H1 (cell line): ENCODE measurements around the gene ADM5. TPM values are rescaled to one million over a fixed set of nuclear protein-coding genes. Genes with fewer than 3 reads are reported as not detected.

Experiments used
- TAF7 ChIP-seq: optimal IDR thresholded peaks from 2 replicates; pipeline ENCODE3; 2011; ENCODE audit warnings: low read depth, mild to moderate bottlenecking, inconsistent platforms, low read length, moderate library complexity, borderline replicate concordance
- polyA plus RNA-seq, 7 experiments: library from polyadenylated mRNA; depleted of rRNA in 3 of 7; stranded (reverse) in 5 of 7; unstranded in 2 of 7; fragments of >200 nt in 5 of 7; fragments of 200-250 nt in 2 of 7; gene quantifications; 1 replicate in 5 of 7; 2 replicates in 1 of 7; 4 replicates in 1 of 7; pipeline versions ENCODE4 v1.2.1 to v1.2.3, GENCODE V29; 2011 to 2013; ENCODE audit warnings: missing spikeins in 2 of 7, mixed read lengths in 2 of 7
- total RNA-seq: library from RNA; stranded (reverse); fragmentation: NEBNext Ultra II Directional; extraction: Animal tissue kit (Norgen Biotek cat#: 25700); gene quantifications from 2 replicates; pipeline ENCODE4 v1.2.1, GENCODE V29; 2021

ADM5 gene
- total and polyA plus RNA-seq, 2 of the 8 experiments (the other 6 are each of a cell fraction or from before 2014, with no cell fraction given), result 2.5 to 2.6 TPM

DNA sequence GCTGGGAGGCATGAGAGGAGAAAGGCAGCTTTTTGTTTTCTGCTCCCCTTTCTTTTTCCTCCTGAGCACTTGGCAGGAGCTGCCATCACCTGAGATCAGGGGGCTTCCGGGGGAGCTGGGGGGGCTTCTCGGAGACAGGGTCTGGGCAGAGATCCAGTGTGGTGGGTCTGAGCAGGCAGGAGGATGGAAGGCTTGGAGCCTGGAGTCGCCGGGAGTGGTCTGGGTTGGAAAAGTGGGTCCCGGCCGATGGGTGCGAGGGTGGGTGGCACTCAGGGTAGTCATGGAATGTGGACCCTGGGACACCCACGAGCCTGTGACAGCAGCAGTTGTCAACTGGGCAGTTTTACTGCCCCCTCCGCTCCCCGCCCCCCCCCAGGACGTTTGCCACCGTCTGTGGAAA is 2.2 kb upstream of the ADM5 start (continued):
- no peak for TF ChIP-seq TAF7
